Erythroblast (primary cell): ENCODE data around the gene LGALS9.
"Not testable (repeated sequence)": the region's sequence is repeated elsewhere in the genome, so short reads cannot be mapped to it uniquely, and the experiment has no call there.

ENCODE experiments used
- DNase-seq, 2 experiments: peaks; one replicate each; lab custom pipeline; 2025; lab: John Stamatoyannopoulos, UW
- GATA1 ChIP-seq: IDR thresholded peaks from 2 replicates; pipeline ENCODE4 v1.6.1; 2011; ENCODE audit warnings: low read depth, mild to moderate bottlenecking, control low read depth, low read length, moderate library complexity
- POLR2A ChIP-seq: IDR thresholded peaks from 2 replicates; pipeline ENCODE4 v1.6.1; 2011; ENCODE audit warnings: mild to moderate bottlenecking, low read length

The LGALS9 gene

GRCh38 chr17:27624539-27624938 lies 6.4 kb upstream of the LGALS9 start:
- no peak for TF ChIP-seq POLR2A
- no peak for TF ChIP-seq GATA1
- no peak for DNase-seq

GRCh38 chr17:27625856-27626255 lies 5.1 kb upstream of the LGALS9 start:
- TF ChIP-seq GATA1 (no peak), POLR2A (no peak)
- no peak for DNase-seq

- TF ChIP-seq POLR2A, result no peak
- no peak for TF ChIP-seq GATA1
- no peak for DNase-seq
These were observed 3.5 kb upstream of the LGALS9 start for GRCh38 chr17:27627514-27627913.

GRCh38 chr17:27628376-27628775 lies 2.6 kb upstream of the LGALS9 start:
- TF ChIP-seq GATA1, result no peak
- no peak for TF ChIP-seq POLR2A
- DNase-seq, result no peak

GRCh38 chr17:27629260-27629659 lies 1.7 kb upstream of the LGALS9 start:
- DNase-seq, result not testable (repeated sequence)

GRCh38 chr17:27631411-27631760 lies 398 bp downstream of the LGALS9 start:
- TF ChIP-seq POLR2A, result no peak
- no peak for TF ChIP-seq GATA1
- DNase-seq, result peak; percentile 15 to 26

- TF ChIP-seq POLR2A (no peak), GATA1 (no peak)
- DNase-seq, result no peak
These were observed 1.1 kb downstream of the LGALS9 start for GRCh38 chr17:27631897-27632725.

- not testable (repeated sequence) for DNase-seq
These were observed 1.8 kb downstream of the LGALS9 start for GRCh38 chr17:27632766-27633165.

- TF ChIP-seq POLR2A, result no peak
- TF ChIP-seq GATA1, result no peak
- DNase-seq, result peak; percentile 61 to 71
These were observed 2.5 kb downstream of the LGALS9 start for GRCh38 chr17:27633312-27634025.

GRCh38 chr17:27634026-27634335 lies 3.0 kb downstream of the LGALS9 start:
- no peak for TF ChIP-seq POLR2A
- TF ChIP-seq GATA1, result no peak
- DNase-seq, result no peak

- DNase-seq, result no peak
- TF ChIP-seq POLR2A (no peak), GATA1 (no peak)
These were observed 3.8 kb downstream of the LGALS9 start for GRCh38 chr17:27634776-27635175.

GRCh38 chr17:27635275-27635823 lies 4.4 kb downstream of the LGALS9 start:
- DNase-seq, result peak in 1 of 2 experiments; percentile 14
- TF ChIP-seq POLR2A (no peak), GATA1 (no peak)

- not testable (repeated sequence) for DNase-seq
These were observed 5.1 kb downstream of the LGALS9 start for GRCh38 chr17:27636005-27636520.

GRCh38 chr17:27637818-27638217 lies 6.8 kb downstream of the LGALS9 start:
- not testable (repeated sequence) for DNase-seq

GRCh38 chr17:27638415-27638914 lies 7.5 kb downstream of the LGALS9 start:
- not testable (repeated sequence) for DNase-seq
